ENCODE measurements around the gene FLVCR2. TPM values are rescaled to one million over a fixed set of nuclear protein-coding genes. Genes with fewer than 3 reads are reported as not detected.
A peak's percentile ranks its signal among the peaks of the same experiment; 100 is the strongest.
"Not testable (repeated sequence)": the region's sequence is repeated elsewhere in the genome, so short reads cannot be mapped to it uniquely, and the experiment has no call there.

The FLVCR2 gene
- total RNA-seq, 1 donor from 2014 or later, result 50.6 TPM

DNA sequence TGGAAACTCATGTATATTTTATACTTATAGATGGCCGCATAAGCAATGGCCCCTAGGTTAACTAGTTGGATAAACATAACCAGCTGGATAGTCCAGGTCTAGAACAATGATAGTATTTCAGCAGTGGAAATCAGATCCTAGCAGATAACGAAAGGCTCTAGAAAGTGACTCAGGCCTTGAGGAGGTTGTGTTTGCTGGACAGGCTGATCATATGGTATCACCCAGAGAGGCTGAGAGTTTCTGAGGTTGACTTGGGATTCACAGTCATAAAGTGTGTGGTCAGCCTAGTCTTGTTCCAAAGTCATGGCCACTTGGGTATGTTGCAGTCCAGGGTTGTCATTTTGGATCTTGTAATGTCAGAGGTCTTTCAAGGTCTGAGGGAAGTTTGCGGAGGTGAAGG is 16.8 kb downstream of the FLVCR2 start:
- no peak overlapping the region for H3K4me3 Mint-ChIP-seq (ENCODE audit: unreplicated experiment)
- TF ChIP-seq, protein P1, sequence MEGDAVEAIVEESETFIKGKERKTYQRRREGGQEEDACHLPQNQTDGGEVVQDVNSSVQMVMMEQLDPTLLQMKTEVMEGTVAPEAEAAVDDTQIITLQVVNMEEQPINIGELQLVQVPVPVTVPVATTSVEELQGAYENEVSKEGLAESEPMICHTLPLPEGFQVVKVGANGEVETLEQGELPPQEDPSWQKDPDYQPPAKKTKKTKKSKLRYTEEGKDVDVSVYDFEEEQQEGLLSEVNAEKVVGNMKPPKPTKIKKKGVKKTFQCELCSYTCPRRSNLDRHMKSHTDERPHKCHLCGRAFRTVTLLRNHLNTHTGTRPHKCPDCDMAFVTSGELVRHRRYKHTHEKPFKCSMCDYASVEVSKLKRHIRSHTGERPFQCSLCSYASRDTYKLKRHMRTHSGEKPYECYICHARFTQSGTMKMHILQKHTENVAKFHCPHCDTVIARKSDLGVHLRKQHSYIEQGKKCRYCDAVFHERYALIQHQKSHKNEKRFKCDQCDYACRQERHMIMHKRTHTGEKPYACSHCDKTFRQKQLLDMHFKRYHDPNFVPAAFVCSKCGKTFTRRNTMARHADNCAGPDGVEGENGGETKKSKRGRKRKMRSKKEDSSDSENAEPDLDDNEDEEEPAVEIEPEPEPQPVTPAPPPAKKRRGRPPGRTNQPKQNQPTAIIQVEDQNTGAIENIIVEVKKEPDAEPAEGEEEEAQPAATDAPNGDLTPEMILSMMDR (IDR thresholded peaks at IDR 0.05; ENCODE audit: unreplicated experiment), result no peak
- no peak for DNase-seq (ENCODE audit: low spot score)
- H3K4me1 Mint-ChIP-seq (ENCODE audit: unreplicated experiment), result no peaks in the 10 kb centered on the region
- H3K27ac Mint-ChIP-seq (ENCODE audit: unreplicated experiment), result no peak overlapping the region
- H3K36me3 Mint-ChIP-seq (ENCODE audit: low read depth, unreplicated experiment), result peaks cover 41% of the 10 kb centered on the region
- peaks cover 5% of the 10 kb centered on the region for H3K27me3 Mint-ChIP-seq (ENCODE audit: unreplicated experiment)
- H3K9me3 Mint-ChIP-seq (ENCODE audit: unreplicated experiment), result peaks cover 4% of the 10 kb centered on the region

DNA sequence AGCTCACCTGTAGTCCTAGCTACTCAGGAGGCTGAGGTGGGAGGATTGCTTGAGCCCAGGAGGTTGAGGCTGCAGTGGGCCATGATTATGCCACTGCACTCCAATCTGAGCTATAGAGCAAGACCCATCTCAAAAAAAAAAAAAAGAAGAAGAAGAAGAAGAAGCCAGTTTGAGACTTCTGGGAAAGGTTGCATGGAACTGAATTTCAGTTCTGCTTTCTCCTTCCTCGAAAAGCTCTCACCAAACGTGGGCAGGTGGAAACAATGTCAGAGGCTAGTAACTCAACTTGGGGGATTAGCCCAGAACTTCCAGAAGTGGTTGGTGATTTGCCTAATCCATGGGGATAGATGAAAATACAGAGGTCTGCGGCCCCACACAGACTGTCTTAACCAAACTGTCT is 18.7 kb downstream of the FLVCR2 start:
- Mint-ChIP-seq H3K4me1 (ENCODE audit: unreplicated experiment) (peaks cover 4% of the 10 kb centered on the region), H3K36me3 (ENCODE audit: low read depth, unreplicated experiment) (peaks cover 29% of the 10 kb centered on the region), H3K27me3 (ENCODE audit: unreplicated experiment) (peaks cover 3% of the 10 kb centered on the region), H3K9me3 (ENCODE audit: unreplicated experiment) (peaks cover 4% of the 10 kb centered on the region), H3K4me3 (ENCODE audit: unreplicated experiment) (no peak overlapping the region), H3K27ac (ENCODE audit: unreplicated experiment) (no peak overlapping the region)
- no peak for DNase-seq (ENCODE audit: low spot score)
- TF ChIP-seq, protein P1 (IDR thresholded peaks at IDR 0.05; ENCODE audit: unreplicated experiment), result no peak

DNA sequence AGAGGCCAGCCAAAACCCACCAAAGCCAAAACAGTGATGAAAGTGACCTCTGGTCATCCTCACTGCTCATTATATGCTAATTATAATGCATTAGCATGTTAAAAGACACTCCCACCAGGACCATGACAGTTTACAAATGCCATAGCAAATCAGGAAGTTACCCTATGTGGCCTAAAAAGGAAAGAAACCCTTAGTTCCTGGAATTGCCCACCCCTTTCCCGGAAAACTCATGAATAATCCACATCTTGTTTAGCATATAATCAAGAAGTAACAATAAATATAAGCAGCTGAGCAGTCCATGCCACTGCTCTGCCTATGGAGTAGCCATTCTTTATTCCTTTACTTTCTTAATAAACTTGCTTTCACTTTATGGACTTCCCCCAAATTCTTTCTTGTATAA is 21.7 kb downstream of the FLVCR2 start:
- not testable (repeated sequence) for H3K27me3 Mint-ChIP-seq (ENCODE audit: unreplicated experiment); H3K27ac Mint-ChIP-seq (ENCODE audit: unreplicated experiment); H3K4me3 Mint-ChIP-seq (ENCODE audit: unreplicated experiment); H3K9me3 Mint-ChIP-seq (ENCODE audit: unreplicated experiment); DNase-seq (ENCODE audit: low spot score); H3K36me3 Mint-ChIP-seq (ENCODE audit: low read depth, unreplicated experiment)
- peaks cover 33% of the 10 kb centered on the region for H3K4me1 Mint-ChIP-seq (ENCODE audit: unreplicated experiment)

DNA sequence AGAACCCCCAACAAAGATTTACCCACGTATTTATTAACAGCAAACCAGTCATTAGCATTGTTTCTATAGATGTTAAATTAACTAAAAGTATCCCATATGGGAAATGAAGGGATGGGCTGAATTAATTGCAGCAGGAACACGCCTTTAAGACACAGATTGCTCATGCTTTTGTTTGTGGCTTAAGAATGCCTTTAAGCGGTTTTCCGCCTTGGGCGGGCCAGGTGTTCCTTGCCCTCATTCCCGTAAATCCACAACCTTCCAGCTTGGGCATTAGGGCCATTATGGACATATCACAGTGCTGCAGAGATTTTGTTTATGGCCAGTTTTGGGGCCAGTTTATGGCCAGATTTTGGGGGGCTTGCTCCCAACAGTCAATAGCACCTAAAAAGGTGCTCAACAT is 22.6 kb downstream of the FLVCR2 start:
- DNase-seq (ENCODE audit: low spot score); H3K9me3 Mint-ChIP-seq (ENCODE audit: unreplicated experiment); H3K36me3 Mint-ChIP-seq (ENCODE audit: low read depth, unreplicated experiment); H3K4me3 Mint-ChIP-seq (ENCODE audit: unreplicated experiment); H3K27ac Mint-ChIP-seq (ENCODE audit: unreplicated experiment); H3K27me3 Mint-ChIP-seq (ENCODE audit: unreplicated experiment): not testable (repeated sequence)
- peaks cover 43% of the 10 kb centered on the region for H3K4me1 Mint-ChIP-seq (ENCODE audit: unreplicated experiment)

DNA sequence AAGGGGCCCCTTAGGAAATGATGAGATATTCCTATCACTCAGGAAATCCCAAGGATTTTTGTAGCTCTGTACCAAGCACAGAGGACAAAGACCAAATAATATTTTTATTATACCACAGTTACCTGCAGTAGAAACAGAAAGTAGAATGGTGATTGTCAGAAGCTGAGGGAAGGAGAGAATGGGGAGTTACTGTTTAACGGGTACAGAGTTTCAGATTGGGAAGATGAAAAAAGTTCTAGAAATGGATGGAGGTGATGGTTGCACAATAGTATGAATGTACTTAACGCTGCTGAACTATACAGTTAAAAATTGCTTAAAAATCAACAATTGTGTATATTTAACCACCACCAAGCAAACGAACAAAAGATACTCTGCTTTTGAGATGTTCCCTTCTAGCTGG is 24.1 kb downstream of the FLVCR2 start:
- Mint-ChIP-seq H3K4me1 (ENCODE audit: unreplicated experiment) (peaks cover 51% of the 10 kb centered on the region), H3K9me3 (ENCODE audit: unreplicated experiment) (no peaks in the 10 kb centered on the region), H3K27me3 (ENCODE audit: unreplicated experiment) (peaks cover 1% of the 10 kb centered on the region), H3K27ac (ENCODE audit: unreplicated experiment) (no peak overlapping the region), H3K4me3 (ENCODE audit: unreplicated experiment) (no peak overlapping the region), H3K36me3 (ENCODE audit: low read depth, unreplicated experiment) (peaks cover 4% of the 10 kb centered on the region)
- TF ChIP-seq, protein P1 (IDR thresholded peaks at IDR 0.05; ENCODE audit: unreplicated experiment), result no peak
- no peak for DNase-seq (ENCODE audit: low spot score)

DNA sequence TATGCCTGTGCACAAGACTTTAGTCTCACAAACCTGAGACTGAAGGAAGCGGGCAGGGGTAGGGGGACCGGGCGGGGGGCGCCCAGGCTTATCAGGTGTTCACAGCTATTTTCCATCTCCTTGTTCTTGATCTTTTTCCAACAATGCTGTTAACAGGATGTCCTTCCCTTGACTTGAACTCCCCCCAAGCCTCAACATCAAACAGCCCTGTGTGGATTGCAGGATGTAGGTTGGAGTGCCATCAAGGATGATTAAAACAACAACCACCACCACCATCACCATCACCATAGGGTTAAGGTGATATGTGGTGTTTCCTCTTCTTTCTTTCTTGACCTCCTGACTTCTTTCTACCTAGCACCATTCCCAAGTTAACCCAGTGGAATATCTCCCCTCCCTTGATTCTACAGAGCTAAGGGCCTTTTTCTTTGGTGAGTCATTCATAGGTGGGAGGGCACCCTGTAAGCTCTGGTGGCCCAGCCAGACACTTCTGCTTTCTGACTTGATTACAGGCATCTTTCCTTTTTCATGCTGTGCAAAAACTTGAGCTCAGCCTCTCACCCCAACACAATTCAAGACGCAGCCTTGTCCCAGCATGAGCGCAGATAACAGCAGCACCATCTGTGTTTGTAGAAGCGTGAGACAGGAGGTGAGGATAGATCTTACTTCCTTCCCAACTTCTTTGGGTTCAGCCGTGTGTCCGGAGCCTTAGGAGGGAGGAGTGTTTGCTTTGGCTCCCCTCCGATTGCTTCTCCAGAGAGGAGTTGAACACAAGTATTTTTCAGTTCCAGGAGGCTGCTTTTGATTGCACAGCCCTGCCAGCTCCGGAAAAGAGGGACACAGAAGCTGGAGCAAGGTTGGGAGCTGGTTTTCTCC is 26.8 kb downstream of the FLVCR2 start:
- H3K4me3 Mint-ChIP-seq (ENCODE audit: unreplicated experiment), result peak overlapping the region; percentile 33
- no peaks in the 10 kb centered on the region for H3K9me3 Mint-ChIP-seq (ENCODE audit: unreplicated experiment)
- peaks cover 16% of the 10 kb centered on the region for H3K36me3 Mint-ChIP-seq (ENCODE audit: low read depth, unreplicated experiment)
- peaks cover 3% of the 10 kb centered on the region for H3K27me3 Mint-ChIP-seq (ENCODE audit: unreplicated experiment)
- H3K4me1 Mint-ChIP-seq (ENCODE audit: unreplicated experiment), result peaks cover 71% of the 10 kb centered on the region
- TF ChIP-seq, protein P1 (IDR thresholded peaks at IDR 0.05; ENCODE audit: unreplicated experiment), result no peak
- peak; percentile 18 for DNase-seq (ENCODE audit: low spot score)
- H3K27ac Mint-ChIP-seq (ENCODE audit: unreplicated experiment), result peak overlapping the region; percentile 94
